HG02852 (cell line): ENCODE measurements around the gene HADHA.

Experiments used
- ATAC-seq: cut with Tn5 transposase; IDR thresholded peaks from one replicate; pipeline ENCODE4 v1.9.1; 2021; ENCODE audit warnings: mild to moderate bottlenecking, moderate library complexity; ENCODE audit not compliant: unreplicated experiment

HADHA gene

DNA sequence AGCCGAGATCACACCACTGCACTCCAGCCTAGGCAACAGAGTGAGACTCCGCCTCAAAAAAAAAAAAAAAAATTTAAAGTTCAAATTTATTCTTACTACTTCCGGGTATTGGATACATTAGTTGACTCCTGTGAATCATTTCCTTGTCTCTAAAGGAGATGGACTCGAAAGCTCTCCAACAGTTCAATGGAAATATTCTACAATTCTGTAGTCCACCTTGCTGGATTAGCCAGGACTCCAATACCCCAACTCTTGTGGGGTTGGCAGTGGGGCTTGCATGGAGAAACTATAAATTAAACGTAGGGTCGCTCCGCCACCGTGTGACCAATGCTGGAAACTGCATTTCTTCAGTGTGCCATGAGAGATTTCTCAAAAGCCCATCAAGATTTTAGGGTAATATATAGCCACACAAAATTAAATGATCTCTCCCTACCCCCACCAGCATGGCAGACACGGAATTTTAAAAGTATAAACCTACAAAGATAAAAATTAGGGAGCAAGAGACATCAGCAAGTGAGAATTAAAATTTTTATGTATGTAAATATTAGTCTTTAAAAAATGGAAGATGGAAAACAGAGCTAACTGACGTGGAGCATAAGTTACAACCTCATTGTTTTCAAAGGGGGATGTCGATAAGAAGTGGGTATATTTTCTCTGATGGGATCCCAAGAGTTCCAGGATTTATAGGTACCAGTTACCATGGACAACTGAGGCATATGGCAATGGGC is 99.3 kb downstream of the HADHA start:
- ATAC-seq: no peak

DNA sequence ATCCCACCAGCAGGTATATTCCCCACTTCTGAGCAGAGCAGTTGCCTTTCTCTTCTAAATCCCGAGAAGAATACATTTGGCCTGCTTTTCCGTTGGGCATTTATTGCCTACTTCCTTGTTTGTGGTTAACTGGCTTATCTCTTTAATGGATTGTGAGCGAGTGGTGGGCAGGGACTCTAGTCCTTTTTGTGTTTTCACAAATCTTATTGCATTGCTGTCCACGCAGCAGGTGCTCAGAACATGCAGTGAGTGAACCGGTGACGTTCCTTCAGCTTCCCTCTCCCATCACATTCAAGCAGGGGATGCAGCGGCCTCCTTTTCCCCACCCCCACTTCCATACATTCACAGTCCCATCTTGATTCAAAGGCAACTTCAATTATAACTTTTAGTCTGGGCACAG is 100.4 kb downstream of the HADHA start:
- no peak for ATAC-seq

DNA sequence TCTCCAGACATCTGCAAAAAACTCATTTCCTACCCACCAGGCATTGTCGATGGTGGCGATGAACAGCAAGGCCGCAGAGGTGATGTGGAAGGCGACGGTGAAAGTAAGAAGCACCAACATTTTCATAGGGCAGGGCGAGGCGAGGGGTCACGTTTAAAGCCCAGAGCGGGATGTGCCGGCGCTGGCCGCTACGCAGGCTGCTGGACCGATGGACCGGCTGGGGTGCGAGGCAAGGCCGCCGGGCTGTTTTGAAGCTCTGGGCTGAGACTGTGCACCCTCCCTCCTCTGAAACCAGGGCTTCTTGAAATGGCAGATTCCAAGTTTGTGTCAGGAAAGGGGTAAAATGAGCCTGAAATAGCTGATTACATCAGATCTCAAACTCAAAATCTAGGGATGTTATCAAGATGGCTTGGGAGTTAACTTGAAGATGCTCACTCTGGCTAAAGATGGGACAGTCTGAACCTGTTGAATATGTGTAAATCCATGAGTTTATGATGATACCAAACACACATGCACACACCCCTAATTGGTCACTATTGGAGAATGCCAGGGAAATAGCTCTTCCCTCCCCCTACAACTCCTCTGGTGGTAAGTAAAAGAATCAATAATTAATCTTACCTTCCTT is 103.2 kb downstream of the HADHA start:
- ATAC-seq: no peak
